Measurements from ENCODE around the gene EPHX1. TPM values are rescaled to one million over a fixed set of nuclear protein-coding genes. Genes with fewer than 3 reads are reported as not detected.
A peak's percentile ranks its signal among the peaks of the same experiment; 100 is the strongest.

EPHX1 gene
- polyA plus RNA-seq, 12 donors: 18.5 to 47.9 (median 32.4) TPM; not detected in 1

DNA sequence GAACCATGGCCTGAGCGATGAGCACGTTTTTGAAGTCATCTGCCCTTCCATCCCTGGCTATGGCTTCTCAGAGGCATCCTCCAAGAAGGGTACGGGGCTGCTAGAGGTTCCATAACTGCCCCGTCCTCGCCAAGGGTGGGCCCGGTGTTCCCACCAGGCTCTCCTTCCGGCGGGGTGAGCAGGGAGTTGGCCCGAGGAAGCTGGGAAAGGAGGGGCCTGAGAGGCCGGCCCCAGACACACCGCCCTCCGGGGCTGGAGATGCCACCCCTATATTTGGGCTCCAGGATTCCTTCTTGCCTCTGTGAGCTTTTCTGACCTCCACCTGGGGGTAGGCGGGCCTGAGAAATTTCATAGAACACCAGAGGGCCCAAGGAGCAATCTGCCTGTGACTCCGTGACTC is 28.9 kb downstream of the EPHX1 start:
- DNase-seq: no peak

DNA sequence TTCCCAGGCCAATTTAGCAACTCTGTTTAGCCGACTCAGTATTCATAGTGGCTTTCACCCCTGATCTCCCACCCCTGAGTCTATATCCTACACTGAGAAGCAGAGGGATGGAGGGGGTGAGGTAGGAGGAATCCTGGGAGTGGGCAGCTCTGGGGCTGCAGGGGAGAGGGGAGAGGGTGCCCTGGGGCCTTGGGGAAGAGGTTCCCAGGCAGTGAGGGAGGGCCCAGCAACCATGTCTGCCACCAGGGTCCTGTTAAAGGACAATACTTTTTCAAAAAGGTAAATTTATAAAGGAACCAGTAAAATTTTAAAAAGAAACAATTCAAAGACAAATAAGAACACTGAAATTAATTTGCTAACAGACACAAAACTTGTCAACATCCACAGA is 30.3 kb downstream of the EPHX1 start:
- no peak for DNase-seq

DNA sequence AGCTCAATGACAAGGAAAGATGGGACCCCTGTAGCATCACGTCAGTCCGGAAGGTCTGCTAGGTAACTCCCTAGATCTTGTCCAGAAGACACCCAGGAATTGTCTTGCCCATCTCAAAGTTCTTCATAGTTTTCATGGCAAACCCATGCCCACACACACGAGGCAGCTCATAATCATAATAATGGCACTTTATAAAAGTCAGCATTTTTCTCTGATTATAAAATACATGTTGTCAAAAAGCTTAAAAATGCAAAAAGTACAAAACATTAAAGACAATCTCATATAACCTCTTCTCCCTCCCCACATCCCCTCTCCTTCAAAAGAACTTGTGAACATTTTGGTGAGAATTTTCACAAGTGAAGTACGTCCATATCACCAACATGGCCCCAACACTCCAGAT is 30.8 kb downstream of the EPHX1 start:
- no peak for DNase-seq

DNA sequence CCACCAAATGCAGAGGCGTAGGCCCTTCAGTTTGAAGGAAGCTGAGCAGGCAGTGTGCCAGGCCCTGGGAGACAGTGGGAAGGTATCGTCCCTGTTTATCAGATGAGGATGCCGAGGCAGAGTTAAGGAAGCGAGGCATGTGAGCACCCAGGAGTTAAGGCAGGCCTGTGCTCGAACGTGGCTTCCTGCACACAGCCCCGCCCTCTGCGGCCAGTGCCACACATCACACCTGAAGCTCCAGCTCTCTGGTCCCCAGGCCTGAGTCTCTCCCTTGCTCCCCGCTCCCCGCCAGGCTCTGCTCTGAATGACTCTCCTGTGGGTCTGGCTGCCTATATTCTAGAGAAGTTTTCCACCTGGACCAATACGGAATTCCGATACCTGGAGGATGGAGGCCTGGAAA is 32.1 kb downstream of the EPHX1 start:
- no peak for DNase-seq

DNA sequence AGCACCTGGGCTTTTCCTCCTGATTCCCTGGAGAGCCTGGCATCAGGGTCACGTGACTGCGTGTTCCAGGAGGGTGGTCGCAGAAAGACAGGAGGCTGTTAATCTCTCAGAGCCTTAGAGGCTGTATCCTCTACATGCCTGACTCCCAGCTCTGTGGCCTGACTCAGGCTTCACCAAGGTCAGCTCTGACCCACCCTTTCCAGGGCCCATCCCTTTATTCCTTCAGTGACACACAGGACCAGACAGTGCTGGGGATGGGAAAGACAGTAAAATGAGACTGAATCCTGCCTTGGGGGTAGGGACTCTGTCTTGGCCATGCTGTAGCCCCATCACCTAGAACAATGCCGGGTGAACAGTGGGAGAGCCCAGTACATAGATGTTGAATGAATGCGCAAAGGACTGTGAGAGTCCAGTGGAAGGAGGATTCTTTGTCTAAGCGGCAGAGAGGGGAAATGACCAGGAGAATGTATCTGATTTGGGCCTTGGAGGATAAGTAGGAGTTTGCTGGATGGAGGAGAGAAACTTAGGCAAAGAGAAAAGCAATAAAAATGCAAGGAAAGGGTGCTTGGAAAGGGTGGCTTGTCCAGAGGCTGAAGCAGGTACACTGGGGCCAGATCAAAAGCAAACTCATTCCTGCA is 33.0 kb downstream of the EPHX1 start:
- no peak for DNase-seq

DNA sequence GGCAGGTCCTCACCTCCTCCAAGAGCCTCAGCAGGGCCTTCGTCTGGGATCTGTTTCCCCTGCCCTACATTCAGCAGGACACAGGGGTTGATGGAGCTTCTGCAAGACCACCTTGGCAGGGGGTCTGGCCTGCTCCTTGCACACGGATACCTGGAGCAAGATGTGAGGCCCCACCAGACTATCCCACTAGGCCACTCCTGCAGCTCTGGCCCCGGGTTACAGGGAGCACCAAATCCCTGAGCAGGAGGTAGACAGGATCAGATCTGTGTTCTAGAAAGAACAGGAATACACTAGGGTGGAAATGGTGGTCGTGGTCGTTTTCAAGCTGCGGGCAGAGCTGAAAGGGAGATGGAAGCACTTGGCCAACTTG is 33.5 kb downstream of the EPHX1 start:
- DNase-seq: no peak

DNA sequence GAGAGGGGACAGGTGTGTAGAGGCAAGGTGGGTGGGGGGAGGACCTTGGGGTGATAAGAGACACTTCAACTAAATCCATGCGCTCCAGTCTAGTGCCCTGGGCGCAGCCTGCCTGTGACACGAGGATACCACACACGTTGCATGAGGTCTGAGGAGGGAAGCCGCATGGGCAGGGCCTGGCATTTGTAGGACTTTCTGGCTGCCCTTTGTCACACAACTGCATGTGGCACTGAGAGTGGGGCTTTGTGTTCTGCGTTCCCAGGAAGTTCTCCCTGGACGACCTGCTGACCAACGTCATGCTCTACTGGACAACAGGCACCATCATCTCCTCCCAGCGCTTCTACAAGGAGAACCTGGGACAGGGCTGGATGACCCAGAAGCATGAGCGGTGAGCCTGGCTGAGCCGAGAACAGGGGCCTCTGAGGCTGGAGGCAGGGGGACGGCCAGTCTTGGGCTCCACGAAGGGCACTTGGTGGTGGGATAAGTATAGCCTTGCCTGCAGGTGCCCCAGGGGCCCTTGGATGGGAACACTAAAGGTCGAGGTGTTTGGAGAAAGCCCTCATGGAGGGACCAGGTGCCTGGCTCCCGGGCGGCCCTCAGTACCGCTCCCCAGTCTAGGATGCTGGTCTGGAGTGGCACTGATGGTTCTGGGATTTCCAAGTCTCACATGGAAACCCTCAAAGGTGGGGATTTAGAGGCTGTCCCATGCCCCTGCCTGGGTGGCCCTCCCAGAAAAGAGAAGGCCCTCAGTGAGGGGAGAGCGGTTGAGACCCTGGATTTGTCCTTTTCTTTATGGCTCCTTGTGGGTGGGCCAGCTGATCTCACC is 34.5 kb downstream of the EPHX1 start:
- DNase-seq: no peak

DNA sequence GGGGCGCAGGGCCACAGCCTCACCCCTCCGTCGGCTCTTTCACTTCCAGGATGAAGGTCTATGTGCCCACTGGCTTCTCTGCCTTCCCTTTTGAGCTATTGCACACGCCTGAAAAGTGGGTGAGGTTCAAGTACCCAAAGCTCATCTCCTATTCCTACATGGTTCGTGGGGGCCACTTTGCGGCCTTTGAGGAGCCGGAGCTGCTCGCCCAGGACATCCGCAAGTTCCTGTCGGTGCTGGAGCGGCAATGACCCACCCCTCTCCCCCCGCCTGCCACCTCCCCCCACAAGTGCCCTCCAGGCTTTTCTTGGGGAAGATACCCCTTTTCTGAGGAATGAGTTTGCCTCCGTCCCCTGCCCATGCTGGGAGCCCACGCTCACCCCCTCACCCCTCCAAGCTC is 35.2 kb downstream of the EPHX1 start:
- DNase-seq: no peak

DNA sequence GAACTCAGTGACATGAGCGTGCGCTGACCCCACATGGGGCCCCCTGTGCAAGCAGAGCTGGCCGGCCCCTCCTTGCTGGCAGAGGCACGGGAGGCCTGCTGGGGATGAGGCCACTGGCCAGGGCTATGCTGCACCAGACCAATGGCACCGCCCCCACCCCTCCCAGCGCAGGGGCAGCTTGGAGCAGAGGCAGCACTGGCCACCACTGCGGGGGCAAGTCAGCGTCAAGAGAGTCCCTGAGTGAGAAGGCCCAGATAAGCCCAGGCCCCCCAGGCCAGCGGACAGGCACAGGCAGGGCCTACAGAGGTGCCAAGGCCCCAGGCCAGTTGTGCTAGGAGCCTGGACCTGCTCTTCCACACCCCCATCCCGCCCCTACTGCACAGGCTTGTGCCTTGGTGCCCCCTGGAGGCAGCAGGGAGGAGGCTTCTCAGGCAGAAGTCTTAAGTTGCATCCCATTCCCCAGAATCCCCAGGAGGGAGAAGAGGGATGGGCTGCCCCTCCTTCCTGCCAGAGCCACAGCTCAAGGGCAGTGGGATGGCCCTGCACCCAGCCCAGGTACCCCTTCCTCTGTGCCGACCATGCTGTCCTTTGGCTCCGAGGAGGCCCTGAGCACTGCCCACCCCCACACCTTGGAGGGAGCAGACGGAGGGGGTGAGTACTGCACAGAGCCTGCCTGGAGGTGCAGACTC is 35.8 kb downstream of the EPHX1 start:
- DNase-seq: peak; percentile 73

DNA sequence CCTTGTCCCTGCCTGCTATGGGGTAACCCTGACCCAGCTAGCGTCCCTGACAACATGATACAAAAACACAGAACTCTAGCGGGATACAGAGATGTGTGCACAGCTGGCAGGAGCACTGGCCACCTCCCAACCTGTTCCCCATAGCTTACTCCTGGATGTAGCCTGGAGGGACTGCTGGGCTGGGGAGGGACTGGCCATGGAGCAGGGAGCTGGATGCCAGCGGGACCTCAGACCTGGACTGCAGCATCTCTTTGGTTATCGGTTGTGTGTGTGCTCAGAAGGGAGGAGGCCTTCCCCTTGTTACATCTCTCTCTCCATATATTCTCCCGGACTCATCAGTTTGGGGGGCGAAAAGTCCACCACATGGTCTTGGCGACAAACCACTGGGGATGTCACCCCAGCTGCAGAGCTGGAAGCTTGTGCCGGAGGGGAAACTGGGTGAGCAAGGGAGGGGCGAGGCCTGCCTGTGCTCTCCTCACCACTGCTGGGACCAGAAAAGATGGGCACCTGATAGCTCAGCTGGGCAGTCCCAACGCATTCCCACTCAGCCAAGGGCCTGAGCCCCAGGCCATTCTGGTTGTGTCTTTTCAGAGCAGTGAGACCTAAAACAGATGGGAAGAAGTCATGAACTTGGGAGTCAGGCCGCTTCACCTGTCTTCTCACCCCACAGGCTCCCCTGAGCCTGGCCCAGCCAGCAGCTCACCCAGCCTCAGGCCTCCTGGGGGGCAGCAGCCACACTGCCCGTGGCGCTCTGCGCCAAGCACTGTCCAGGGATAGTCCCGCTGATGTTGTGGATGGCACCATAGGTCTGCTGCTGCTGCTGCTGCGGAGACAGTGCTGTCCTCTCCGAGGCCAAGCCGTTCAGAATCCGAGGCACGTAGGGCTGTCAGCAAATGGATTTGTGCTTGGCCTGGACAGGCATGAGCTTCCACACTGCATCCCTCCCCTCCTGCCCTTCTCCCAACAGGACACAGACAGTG is 36.7 kb downstream of the EPHX1 start:
- DNase-seq: no peak

DNA sequence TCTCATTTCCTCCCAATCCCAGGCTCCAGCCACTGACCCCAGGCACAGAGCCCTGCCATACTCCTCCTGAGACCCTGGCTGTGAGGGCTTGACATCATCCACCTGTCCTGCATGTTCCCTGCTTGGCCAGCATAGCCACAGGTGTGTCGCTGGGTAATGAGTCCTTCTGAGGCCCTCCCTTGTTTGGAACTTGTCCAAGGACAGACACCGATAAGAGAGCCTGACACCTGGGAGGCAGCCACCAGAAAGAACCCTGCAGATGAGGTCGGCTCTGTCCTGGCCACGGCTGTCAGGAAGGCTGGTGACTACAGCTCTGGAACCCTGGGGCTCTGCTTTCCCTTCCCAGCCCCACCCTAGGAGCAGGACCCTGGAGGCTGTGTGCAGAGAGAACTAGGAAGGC is 37.7 kb downstream of the EPHX1 start:
- DNase-seq: no peak

DNA sequence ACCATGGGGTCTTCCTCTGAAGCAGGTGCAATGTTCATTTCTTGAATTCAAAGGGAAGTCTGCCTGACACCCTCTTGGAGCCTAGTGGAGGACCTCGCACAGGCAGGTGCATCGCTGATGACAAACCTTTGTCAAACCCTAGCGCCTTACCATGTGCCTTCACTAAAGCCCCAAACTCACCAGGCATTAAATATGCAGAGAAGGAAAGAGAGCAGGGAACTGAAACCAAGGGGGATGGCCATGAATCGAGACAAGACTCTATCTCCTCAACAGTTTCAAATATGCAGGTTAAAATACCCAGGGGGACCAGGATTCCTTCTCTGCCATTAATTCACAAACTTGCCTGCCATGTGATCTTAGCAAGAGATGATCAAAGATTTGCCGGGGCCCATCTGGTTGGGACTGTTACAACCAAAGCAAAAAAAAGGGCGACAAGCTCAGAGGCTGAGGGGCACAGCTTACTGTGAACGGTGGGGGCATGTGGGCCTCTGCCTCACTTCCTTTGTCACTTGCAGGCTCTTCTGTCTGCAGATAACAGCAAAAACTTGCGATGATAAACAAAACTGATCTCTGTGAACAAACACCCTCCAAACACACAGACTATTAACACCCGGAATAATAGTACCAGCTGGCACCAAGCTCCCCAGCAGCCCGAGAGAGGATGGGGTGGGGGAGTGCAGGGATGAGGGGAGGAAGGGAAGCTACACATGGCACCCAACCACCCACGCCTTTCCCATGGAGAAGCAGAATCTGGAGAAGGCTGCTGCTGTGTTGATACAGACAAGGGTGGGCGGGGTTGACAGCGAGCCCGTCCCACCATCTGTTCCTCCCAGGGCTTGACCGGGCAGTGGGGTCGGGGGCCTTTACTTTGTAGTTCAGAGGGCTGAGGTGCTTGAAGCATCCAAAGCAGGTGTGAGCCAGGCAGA is 38.4 kb downstream of the EPHX1 start:
- no peak for DNase-seq

DNA sequence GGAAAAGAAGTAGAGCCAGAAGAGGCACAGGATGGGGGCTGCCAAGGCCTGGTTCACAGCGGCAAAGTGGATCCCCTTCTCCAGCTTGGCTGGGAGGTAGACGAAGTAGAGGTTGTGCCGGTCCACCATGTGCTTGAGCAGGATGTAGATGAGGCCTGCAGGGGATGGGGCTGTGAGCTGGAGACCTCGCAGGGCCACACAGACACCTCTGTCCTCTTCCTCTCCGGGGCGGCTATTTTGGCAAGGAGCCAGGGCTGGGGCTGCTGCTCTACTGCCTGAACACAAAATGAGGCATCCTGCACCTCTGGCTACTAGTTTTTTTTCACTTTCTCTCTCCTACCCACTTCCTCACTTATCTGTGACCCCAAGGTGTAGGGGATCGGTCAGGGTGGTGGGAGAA is 40.0 kb downstream of the EPHX1 start:
- DNase-seq: no peak

DNA sequence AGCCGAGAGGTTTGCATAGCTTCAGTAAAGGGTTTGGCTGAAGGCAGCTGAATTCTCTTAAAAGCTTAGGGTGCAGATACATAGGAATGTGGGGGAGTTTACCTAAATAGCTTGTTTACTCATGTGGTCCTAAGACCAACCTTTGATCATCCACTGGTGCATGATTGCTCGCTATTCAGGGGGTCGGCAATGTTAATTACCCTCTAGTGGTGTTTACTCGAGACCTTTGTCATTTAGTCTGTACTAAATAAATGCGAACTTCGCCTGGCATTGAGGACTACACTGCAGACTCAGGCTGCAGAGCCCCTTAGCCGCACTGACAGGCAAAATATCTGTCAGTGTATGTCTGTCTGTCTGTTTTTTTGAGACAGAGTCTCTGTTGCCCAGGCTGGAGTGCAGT is 40.4 kb downstream of the EPHX1 start:
- no peak for DNase-seq

DNA sequence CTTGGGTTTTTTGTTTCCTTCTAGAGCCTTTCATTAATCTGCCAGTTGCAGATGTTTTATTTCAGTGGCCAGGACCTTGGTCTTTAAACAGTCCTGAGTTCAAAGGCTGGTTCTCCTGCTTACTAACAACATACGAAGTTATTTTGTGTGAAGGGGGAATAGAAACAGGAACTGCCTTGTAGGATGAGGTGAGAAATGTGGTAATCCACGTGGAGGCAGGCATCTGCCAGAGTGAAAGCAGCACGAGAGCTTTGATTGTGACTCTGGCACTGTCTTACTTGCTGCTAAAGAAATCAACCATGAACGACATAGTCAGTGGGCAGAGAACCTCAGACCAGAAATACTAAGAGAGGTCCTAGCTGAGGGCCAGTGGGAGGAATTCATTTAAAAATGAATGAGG is 41.9 kb downstream of the EPHX1 start:
- DNase-seq: no peak

DNA sequence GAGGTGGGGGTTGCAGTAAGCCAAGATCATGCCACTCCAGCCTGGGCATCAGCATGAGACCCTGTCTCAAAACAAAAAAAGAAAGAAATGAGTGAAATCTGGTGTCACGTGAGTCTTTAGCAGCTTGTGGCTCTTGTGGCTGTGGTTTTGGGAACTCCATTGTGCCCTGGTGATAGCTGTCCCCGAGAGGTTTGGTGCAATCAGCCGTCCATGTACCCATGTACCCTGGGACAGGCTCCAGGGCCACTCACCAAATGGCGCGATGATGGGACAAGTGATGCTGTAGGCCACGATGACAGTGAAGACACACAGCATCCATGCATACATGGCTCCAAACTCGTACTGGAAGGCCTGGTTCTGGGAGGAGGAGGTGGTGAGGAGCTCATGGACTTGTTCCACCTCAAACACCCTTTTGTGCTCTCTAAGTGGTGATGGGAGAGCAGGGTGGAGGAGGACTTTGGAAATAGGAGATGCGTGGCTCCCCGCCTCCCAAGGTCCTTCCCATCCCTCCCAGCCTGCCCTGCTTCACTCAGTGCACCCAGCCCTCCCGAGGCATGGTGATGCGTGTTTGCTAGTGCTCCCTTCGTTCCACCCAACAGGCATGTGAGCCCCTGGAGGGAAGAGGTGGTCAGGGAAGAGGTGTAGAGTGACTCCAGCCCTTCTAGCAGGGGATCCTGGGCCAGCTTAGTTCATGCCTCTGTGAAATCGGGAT is 42.6 kb downstream of the EPHX1 start:
- no peak for DNase-seq

DNA sequence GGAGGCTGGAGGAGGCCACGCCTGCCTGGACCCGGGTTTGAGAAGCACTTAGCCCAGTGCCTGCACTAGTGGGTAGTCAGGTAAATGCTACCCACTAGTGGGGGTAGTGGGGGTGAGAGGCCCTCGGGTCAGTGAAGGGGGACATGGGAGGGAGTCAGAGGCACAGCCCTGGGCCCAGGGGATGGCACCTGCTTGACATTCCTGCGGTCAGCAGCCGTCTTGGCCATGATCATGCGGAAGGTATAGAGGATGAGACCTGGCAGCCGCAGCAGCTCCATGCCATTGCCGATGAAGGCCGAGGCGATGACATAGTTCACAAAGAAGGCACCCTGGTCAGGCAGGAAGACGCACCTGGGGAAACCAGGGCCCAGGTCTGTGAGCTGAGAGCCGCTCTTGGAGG is 43.5 kb downstream of the EPHX1 start:
- no peak for DNase-seq

DNA sequence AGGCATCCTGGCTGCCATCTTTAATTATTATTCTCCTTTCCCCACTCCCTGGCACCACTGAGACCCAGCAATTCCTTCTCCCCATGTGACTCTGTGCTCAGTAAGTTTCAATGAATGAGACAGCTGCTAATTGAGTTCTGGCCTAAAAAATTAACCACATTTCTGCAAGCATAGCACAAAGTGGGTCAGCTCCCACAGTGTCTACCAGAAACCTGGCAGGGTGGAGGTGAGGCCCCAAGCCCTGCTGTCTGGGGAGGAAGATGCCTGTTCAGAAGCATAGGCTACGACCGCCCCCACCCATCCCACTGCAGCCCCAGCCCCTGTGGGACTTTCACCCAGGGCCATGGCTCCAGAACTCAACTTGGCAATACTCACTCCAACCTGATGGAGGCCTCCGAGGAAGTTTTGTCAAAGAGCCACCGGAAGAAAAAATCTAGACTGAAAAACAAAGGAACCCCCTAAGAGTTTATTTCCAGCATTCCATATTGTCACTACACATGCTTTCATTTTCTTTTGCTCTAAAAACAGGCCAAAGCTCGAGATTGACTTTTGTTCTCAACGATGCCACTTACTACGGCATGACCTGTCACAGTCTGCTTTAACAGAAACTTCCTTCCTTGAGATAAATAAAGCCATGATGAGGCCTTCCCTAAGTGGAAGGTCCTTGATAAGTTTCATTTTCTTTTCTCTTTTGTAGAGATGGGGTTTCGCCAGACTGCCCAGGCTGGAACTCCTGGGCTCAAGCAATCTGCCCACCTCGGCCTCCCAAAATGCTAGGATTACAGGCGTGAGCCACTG is 45.8 kb downstream of the EPHX1 start:
- DNase-seq: no peak

DNA sequence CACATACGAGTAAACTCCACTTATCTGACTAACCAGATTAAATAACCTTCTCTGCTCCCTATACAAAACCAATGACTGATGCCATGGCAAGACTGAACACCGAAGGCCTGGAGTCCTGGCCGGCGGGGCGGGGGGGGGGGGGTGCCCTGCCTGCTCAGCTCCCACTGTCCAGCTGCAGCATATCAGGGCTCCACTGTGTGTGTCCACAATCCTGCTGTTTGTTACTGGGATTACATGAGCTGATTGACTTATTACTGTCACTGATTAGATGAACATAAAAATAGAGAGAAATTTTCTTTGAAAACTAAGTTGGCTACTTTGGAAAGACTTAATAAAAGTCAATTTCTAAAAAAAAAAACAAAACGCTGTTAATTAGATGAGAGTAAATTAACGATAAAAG is 47.3 kb downstream of the EPHX1 start:
- DNase-seq: no peak

Data from muscle of arm (tissue), 12 donors.